ENCODE results near the gene GALNT7. TPM values are rescaled to one million over a fixed set of nuclear protein-coding genes. Genes with fewer than 3 reads are reported as not detected.

GALNT7 gene
- total and polyA plus RNA-seq, 2 donors (not counting 3 experiments of a cell fraction or from before 2014, with no cell fraction given), result 19.6 to 54.6 TPM

GRCh38 chr4:173192375-173193162, 24.0 kb downstream of the GALNT7 start:
- Histone ChIP-seq H3K4me2 (ENCODE audit: insufficient read depth, low read length) (no peak overlapping the region), H4K20me1 (replicated peaks; ENCODE audit: control insufficient read depth, extremely low read depth, insufficient read depth, low read length) (no peaks in the 10 kb centered on the region), H3K27ac (ENCODE audit: insufficient read depth, low read depth, low read length) (no peak overlapping the region), H3K36me3 (ENCODE audit: control insufficient read depth in 2 of 2, extremely low read depth in 1 of 2, insufficient read depth in 2 of 2, low read length in 2 of 2) (no peaks in the 10 kb centered on the region), H3K9me1 (replicated peaks; ENCODE audit: control insufficient read depth, extremely low read depth, insufficient read depth, low read length) (no peaks in the 10 kb centered on the region), H3K4me3 (replicated peaks in 1 of 3; ENCODE audit: insufficient read depth in 1 of 3, low read depth in 1 of 3, low read length in 3 of 3) (no peak overlapping the region), H3K79me2 (ENCODE audit: control insufficient read depth, insufficient read depth, low read length) (peaks cover 3% of the 10 kb centered on the region), H3K27me3 (ENCODE audit: control insufficient read depth in 2 of 2, insufficient read depth in 2 of 2, low read length in 2 of 2) (no peaks in the 10 kb centered on the region), H3K4me1 (ENCODE audit: control insufficient read depth, extremely low read depth, insufficient read depth, low read length) (peaks cover 19% of the 10 kb centered on the region), H3K9me3 (replicated peaks; ENCODE audit: control insufficient read depth, insufficient read depth, low read length) (no peaks in the 10 kb centered on the region), H3K9ac (replicated peaks; ENCODE audit: extremely low read depth, insufficient read depth, low read length) (no peak overlapping the region), H2AFZ (ENCODE audit: low read depth, low read length) (no peak overlapping the region)
- FAIRE-seq, result no peak
- BruUV-seq (replicated peaks), result no TSS peak
- TF ChIP-seq CTCF (IDR thresholded peaks at IDR 0.05; ENCODE audit: extremely low read depth in 1 of 2, insufficient read depth in 1 of 2, low read depth in 1 of 2, low read length in 2 of 2) (peak in 1 of 2 donors; percentile 26), FOS (IDR thresholded peaks at IDR 0.05; ENCODE audit: borderline replicate concordance, insufficient read depth, low read length) (no peak)
- peak; percentile 38 for DNase-seq (ENCODE audit: low read depth, low spot score)
- ChIA-PET CTCF (interaction anchor here (0.7 to 2.7 kb wide), 6 partner anchors 10 to 65 kb away, joined by 3 to 10 read pairs (median 4); no protein-coding TSS in a partner anchor), POLR2A (no interaction called here)
- dilution Hi-C loops (cut with MboI; ENCODE audit: extremely low pct_ligation_motif_present, low sequenced_read_pairs), result no loop called here
- intact Hi-C loops (cut with micrococcal nuclease), result loop anchor here (2.0 to 5.0 kb wide), 2 partner anchors 18 to 140 kb away; partner anchors contain the start of gene HMGB2

- TF ChIP-seq JUN (IDR thresholded peaks at IDR 0.05; ENCODE audit: borderline replicate concordance, insufficient read depth, insufficient read length, low read depth) (no peak), MYC (IDR thresholded peaks at IDR 0.05; ENCODE audit: low read depth, low read length) (no peak), GATA2 (IDR thresholded peaks at IDR 0.05; ENCODE audit: insufficient read depth, insufficient read length, low read depth, low read length) (no peak), CTCF (IDR thresholded peaks at IDR 0.05; ENCODE audit: extremely low read depth in 1 of 2, insufficient read depth in 1 of 2, low read depth in 1 of 2, low read length in 2 of 2) (no peak), POLR2A (IDR thresholded peaks at IDR 0.05; ENCODE audit: low read depth, low read length) (no peak), POLR2AphosphoS5 (IDR thresholded peaks at IDR 0.05; ENCODE audit: insufficient read depth, low read depth, low read length) (no peak)
- BruUV-seq (replicated peaks), result no TSS peak
- H2AFZ ChIP-seq (ENCODE audit: low read depth, low read length), result no peak overlapping the region
- H3K9me1 ChIP-seq (replicated peaks; ENCODE audit: control insufficient read depth, extremely low read depth, insufficient read depth, low read length), result no peaks in the 10 kb centered on the region
- dilution Hi-C loops (cut with MboI; ENCODE audit: extremely low pct_ligation_motif_present, low sequenced_read_pairs), result no loop called here
- no peaks in the 10 kb centered on the region for H3K36me3 ChIP-seq (ENCODE audit: control insufficient read depth in 2 of 2, extremely low read depth in 1 of 2, insufficient read depth in 2 of 2, low read length in 2 of 2)
- no peaks in the 10 kb centered on the region for H4K20me1 ChIP-seq (replicated peaks; ENCODE audit: control insufficient read depth, extremely low read depth, insufficient read depth, low read length)
- H3K4me3 ChIP-seq (replicated peaks in 1 of 3; ENCODE audit: insufficient read depth in 1 of 3, low read depth in 1 of 3, low read length in 3 of 3), result no peak overlapping the region
- no peak overlapping the region for H3K4me2 ChIP-seq (ENCODE audit: insufficient read depth, low read length)
- H3K27ac ChIP-seq (ENCODE audit: insufficient read depth, low read depth, low read length), result no peak overlapping the region
- H3K9ac ChIP-seq (replicated peaks; ENCODE audit: extremely low read depth, insufficient read depth, low read length), result no peak overlapping the region
- H3K9me3 ChIP-seq (replicated peaks; ENCODE audit: control insufficient read depth, insufficient read depth, low read length), result no peaks in the 10 kb centered on the region
- peaks cover 3% of the 10 kb centered on the region for H3K79me2 ChIP-seq (ENCODE audit: control insufficient read depth, insufficient read depth, low read length)
- ChIA-PET POLR2A (no interaction called here), CTCF (interaction anchor here (0.5 to 2.7 kb wide), 2 partner anchors 8 to 46 kb away, joined by 3 to 10 read pairs; no protein-coding TSS in a partner anchor)
- no peak for DNase-seq (ENCODE audit: low read depth, low spot score)
- intact Hi-C loops (cut with micrococcal nuclease), result loop anchor here (5.0 kb wide), 1 partner anchor 138 kb away; the partner anchor contains the start of gene HMGB2
- no peaks in the 10 kb centered on the region for H3K27me3 ChIP-seq (ENCODE audit: control insufficient read depth in 2 of 2, insufficient read depth in 2 of 2, low read length in 2 of 2)
- H3K4me1 ChIP-seq (ENCODE audit: control insufficient read depth, extremely low read depth, insufficient read depth, low read length), result peaks cover 19% of the 10 kb centered on the region
- no peak for FAIRE-seq
These were observed 25.5 kb downstream of the GALNT7 start for GRCh38 chr4:173194157-173194556.

Data from endothelial cell of umbilical vein (primary cell).